B cell (primary cell): ENCODE results near the gene LZTS2. TPM values are rescaled to one million over a fixed set of nuclear protein-coding genes. Genes with fewer than 3 reads are reported as not detected.

ENCODE experiments used
- ATAC-seq: fragments of 200-7000 bp; cut with Tn5 transposase; one replicate; pipeline ENCODE4 v1.10.0; 2021; ENCODE audit warnings: low read depth, mild to moderate bottlenecking, moderate number of reproducible peaks, moderate library complexity
- CTCF ChIA-PET: fragments of 350-600 bp; sonication (Branson Sonifier 250); formaldehyde crosslinking; loops from one replicate; lab custom pipeline; 2021; ENCODE audit warnings: antibody characterized with exemption, inconsistent platforms; lab: Charles Lee
- POLR2A ChIA-PET: fragments of 350-600 bp; sonication (Branson Sonifier 250); formaldehyde crosslinking; loops from one replicate; lab custom pipeline; 2021; ENCODE audit warnings: antibody characterized with exemption; lab: Charles Lee
- DNase-seq: peaks from one replicate; pipeline ENCODE4 v3.0.0; 2013
- H2AFZ ChIP-seq: 2 replicates; pipeline ENCODE4 v1.6.1; 2012; ENCODE audit warnings: mild to moderate bottlenecking, low read depth, low read length; ENCODE audit not compliant: insufficient read depth, poor library complexity, severe bottlenecking
- H3K27ac ChIP-seq, 2 donors: 1 replicate in 1 of 2; 2 replicates in 1 of 2; pipeline ENCODE4 v1.5.1; 2012 to 2013; ENCODE audit warnings: low read length in 2 of 2, mild to moderate bottlenecking in 2 of 2, moderate library complexity in 1 of 2
- H3K27me3 ChIP-seq, 4 experiments: fragments of 200-600 bp in 1 of 4; sonication (generic) in 1 of 4; replicated peaks in 1 of 4; 1 replicate in 2 of 4; 2 replicates in 2 of 4; pipeline versions ENCODE4 v1.6.1 to v1.7.0; 2013 to 2016; ENCODE audit warnings: low read length in 3 of 4, mild to moderate bottlenecking in 2 of 4, mixed read lengths in 1 of 4, moderate library complexity in 1 of 4; ENCODE audit not compliant: insufficient read depth in 4 of 4, control insufficient read depth in 3 of 4; ENCODE audit errors: control extremely low read depth in 1 of 4
- H3K36me3 ChIP-seq, 2 experiments: replicated peaks in 1 of 2; 1 replicate in 1 of 2; 2 replicates in 1 of 2; pipeline versions ENCODE4 v1.6.1 to v1.7.1; 2013; ENCODE audit warnings: low read length in 1 of 2; ENCODE audit not compliant: insufficient read depth in 2 of 2, control insufficient read depth in 1 of 2; ENCODE audit errors: control extremely low read depth in 1 of 2, extremely low read depth in 1 of 2
- H3K4me1 ChIP-seq, 2 donors: fragments of 200-600 bp in 1 of 2; sonication (generic) in 1 of 2; 1 replicate in 1 of 2; 2 replicates in 1 of 2; pipeline versions ENCODE4 v1.5.1 to v1.6.1; 2013 to 2017; ENCODE audit warnings: low read length in 2 of 2; ENCODE audit not compliant: control insufficient read depth in 2 of 2, insufficient read depth in 2 of 2
- H3K4me2 ChIP-seq: replicated peaks from 2 replicates; pipeline ENCODE3; 2012; ENCODE audit warnings: mild to moderate bottlenecking, low read depth, low read length; ENCODE audit not compliant: poor library complexity, severe bottlenecking
- H3K4me3 ChIP-seq, 5 experiments: fragments of 200-600 bp in 1 of 5; sonication (generic) in 1 of 5; 1 replicate in 3 of 5; 2 replicates in 2 of 5; pipeline versions ENCODE4 v1.5.1 to v1.7.0; 2011 to 2016; ENCODE audit warnings: low read length in 4 of 5, mild to moderate bottlenecking in 4 of 5, low read depth in 2 of 5, control low read depth in 1 of 5, moderate library complexity in 1 of 5; ENCODE audit not compliant: insufficient read depth in 1 of 5; ENCODE audit errors: control extremely low read depth in 1 of 5, extremely low read depth in 1 of 5
- H3K79me2 ChIP-seq: fragments of 200-600 bp; sonication (generic); one replicate; pipeline ENCODE4 v1.6.0; 2016; ENCODE audit warnings: low read length; ENCODE audit not compliant: control insufficient read depth, insufficient read depth
- H3K9ac ChIP-seq: fragments of 200-600 bp; sonication (generic); 2 replicates; pipeline ENCODE4 v1.6.1; 2017; ENCODE audit warnings: mild to moderate bottlenecking, low read length, moderate library complexity
- H3K9me3 ChIP-seq, 3 donors: one replicate each; pipeline versions ENCODE4 v1.6.1 to v1.7.1; 2013; ENCODE audit warnings: low read length in 2 of 3; ENCODE audit not compliant: control insufficient read depth in 2 of 3, insufficient read depth in 1 of 3; ENCODE audit errors: control extremely low read depth in 1 of 3
- H4K20me1 ChIP-seq: 2 replicates; pipeline ENCODE4 v1.6.0; 2012; ENCODE audit warnings: mild to moderate bottlenecking, low read length; ENCODE audit not compliant: insufficient read depth, control insufficient read depth, poor library complexity, severe bottlenecking
- H3K27ac Mint-ChIP-seq: one replicate; pipeline ENCODE4 v1.8.0; 2021; ENCODE audit warnings: mixed read lengths
- H3K27me3 Mint-ChIP-seq: one replicate; pipeline ENCODE4 v1.8.0; 2021; ENCODE audit warnings: mixed read lengths
- H3K4me1 Mint-ChIP-seq: one replicate; pipeline ENCODE4 v1.8.0; 2021; ENCODE audit warnings: mixed read lengths
- H3K4me3 Mint-ChIP-seq: one replicate; pipeline ENCODE4 v1.8.0; 2021; ENCODE audit warnings: mixed read lengths
- H3K9me3 Mint-ChIP-seq: one replicate; pipeline ENCODE4 v1.8.0; 2022; ENCODE audit warnings: mixed read lengths; ENCODE audit not compliant: insufficient read depth
- CTCF ChIP-seq: fragments of 200-600 bp; IDR thresholded peaks from one replicate; pipeline ENCODE4 v1.8.0; 2022; ENCODE audit warnings: antibody characterized with exemption, mild to moderate bottlenecking
- EZH2 ChIP-seq: IDR thresholded peaks from 2 replicates; pipeline ENCODE4 v1.6.1; 2012; ENCODE audit warnings: borderline replicate concordance, low read depth, mild to moderate bottlenecking, moderate library complexity, low read length; ENCODE audit not compliant: insufficient read depth, poor library complexity, severe bottlenecking
- WGBS: methylation state at CpG from one replicate; pipeline ENCODE4 v1.1.5; 2013; ENCODE audit warnings: missing lambda C conversion rate; ENCODE audit not compliant: insufficient coverage; 5-methylcytosine and 5-hydroxymethylcytosine counted together
- intact Hi-C: fragments of 100-400 bp; cut with micrococcal nuclease; formaldehyde crosslinking; loops from one replicate; pipeline ENCODE4 v1.10.0; 2022
- polyA plus RNA-seq: library from polyadenylated mRNA; depleted of rRNA; stranded (reverse); fragments of >200 nt; gene quantifications from 2 replicates; pipeline ENCODE4 v1.2.3, GENCODE V29; 2012
- total RNA-seq, 2 donors: library from RNA; stranded (reverse); fragments of 120-200 nt in 1 of 2; gene quantifications; 1 replicate in 1 of 2; 2 replicates in 1 of 2; pipeline versions ENCODE4 v1.2.3 to v1.2.4, GENCODE V29; 2013 to 2022

LZTS2 gene
- total and polyA plus RNA-seq, 2 donors (not counting 1 experiment from before 2014, with no cell fraction given): 23.2 to 36.9 TPM

GRCh38 chr10:101047961-101048892 is 48.6 kb downstream of the LZTS2 start:
- WGBS: 36% methylated on average over 56 of the region's 62 CpGs
- Histone ChIP-seq H3K36me3 (no peaks in the 10 kb centered on the region), H3K4me3 (no peak overlapping the region), H3K27me3 (peaks cover 0 to 55% (median 25%) of the 10 kb centered on the region in 4 experiments), H3K79me2 (no peaks in the 10 kb centered on the region), H3K4me2 (no peak overlapping the region), H3K4me1 (peaks cover 9 to 15% of the 10 kb centered on the region in 2 donors), H3K9me3 (peaks cover 0 to 4% (median 0%) of the 10 kb centered on the region in 3 donors), H3K27ac (no peak overlapping the region), H3K9ac (no peak overlapping the region), H4K20me1 (no peaks in the 10 kb centered on the region), H2AFZ (no peak overlapping the region)
- Mint-ChIP-seq H3K27ac (no peak overlapping the region), H3K27me3 (peaks cover 41% of the 10 kb centered on the region), H3K4me3 (peak overlapping the region; percentile 17), H3K4me1 (peaks cover 19% of the 10 kb centered on the region), H3K9me3 (no peaks in the 10 kb centered on the region)
- POLR2A ChIA-PET: no interaction called here
- CTCF ChIA-PET: interaction anchor here (1.0 to 12.0 kb wide), 4 partner anchors 9 to 166 kb away, joined by 3 to 227 read pairs (median 4); partner anchors contain the start of gene KAZALD1
- intact Hi-C loops: no loop called here
- TF ChIP-seq EZH2 (no peak), CTCF (no peak)
- no peak for ATAC-seq
- peak; percentile 28 for DNase-seq
